Measurements from ENCODE around the gene LCTL.

GRCh38 chr15:66598095-66598815 lies 32.5 kb upstream of the LCTL start:
- TF ChIP-seq CTCF (IDR thresholded peaks at IDR 0.05) (no peak), POLR2A (IDR thresholded peaks at IDR 0.05) (no peak)
